A549 (cell line): ENCODE measurements around the gene PTBP2.

Source experiments
- POLR2A ChIP-seq: IDR thresholded peaks from 2 replicates; pipeline ENCODE4 v1.6.1; 2012; ENCODE audit warnings: mild to moderate bottlenecking, low read length
- TF ChIP-seq, protein P1 (sequence below): fragments of >200 bp; sonication (Bioruptor Twin); formaldehyde crosslinking; IDR thresholded peaks from 3 replicates; pipeline ENCODE4 v1.5.1; 2016

DNA sequence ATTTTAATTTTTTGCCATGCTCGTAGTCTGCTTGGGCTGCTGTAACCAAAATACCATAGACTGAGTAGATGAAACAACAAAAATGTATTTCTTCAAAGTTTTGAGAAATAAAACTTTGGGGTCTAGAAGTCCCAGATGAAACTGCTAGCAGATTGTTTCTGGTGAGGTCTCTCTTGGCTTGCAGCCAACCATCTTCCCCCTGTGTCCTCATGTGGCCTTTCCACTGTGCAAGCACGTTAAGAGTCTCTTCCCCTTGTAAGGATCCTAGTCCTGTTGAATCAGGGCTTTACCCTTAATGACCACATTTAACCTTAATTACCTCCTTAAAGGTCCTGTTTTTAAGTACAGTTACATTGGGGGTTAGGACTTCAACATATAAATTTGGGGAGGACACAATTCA lies 86.6 kb downstream of the PTBP2 start:
- no peak for TF ChIP-seq POLR2A
- TF ChIP-seq, protein P1, sequence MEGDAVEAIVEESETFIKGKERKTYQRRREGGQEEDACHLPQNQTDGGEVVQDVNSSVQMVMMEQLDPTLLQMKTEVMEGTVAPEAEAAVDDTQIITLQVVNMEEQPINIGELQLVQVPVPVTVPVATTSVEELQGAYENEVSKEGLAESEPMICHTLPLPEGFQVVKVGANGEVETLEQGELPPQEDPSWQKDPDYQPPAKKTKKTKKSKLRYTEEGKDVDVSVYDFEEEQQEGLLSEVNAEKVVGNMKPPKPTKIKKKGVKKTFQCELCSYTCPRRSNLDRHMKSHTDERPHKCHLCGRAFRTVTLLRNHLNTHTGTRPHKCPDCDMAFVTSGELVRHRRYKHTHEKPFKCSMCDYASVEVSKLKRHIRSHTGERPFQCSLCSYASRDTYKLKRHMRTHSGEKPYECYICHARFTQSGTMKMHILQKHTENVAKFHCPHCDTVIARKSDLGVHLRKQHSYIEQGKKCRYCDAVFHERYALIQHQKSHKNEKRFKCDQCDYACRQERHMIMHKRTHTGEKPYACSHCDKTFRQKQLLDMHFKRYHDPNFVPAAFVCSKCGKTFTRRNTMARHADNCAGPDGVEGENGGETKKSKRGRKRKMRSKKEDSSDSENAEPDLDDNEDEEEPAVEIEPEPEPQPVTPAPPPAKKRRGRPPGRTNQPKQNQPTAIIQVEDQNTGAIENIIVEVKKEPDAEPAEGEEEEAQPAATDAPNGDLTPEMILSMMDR = no peak
